GM21515 (cell line): ENCODE measurements around the gene AKR1E2.
A peak's percentile ranks its signal among the peaks of the same experiment; 100 is the strongest.

Source experiments
- ATAC-seq: cut with Tn5 transposase; IDR thresholded peaks from one replicate; pipeline ENCODE4 v1.9.1; 2021; ENCODE audit not compliant: unreplicated experiment

AKR1E2 gene

GRCh38 chr10:4825868-4826791 is at the start of gene AKR1E2:
Gene AKR1E2, plus strand, starts transcription at chr10:4826207. Its CDS starts 118 bp downstream, at chr10:4826325.
- ATAC-seq, result no peak

DNA sequence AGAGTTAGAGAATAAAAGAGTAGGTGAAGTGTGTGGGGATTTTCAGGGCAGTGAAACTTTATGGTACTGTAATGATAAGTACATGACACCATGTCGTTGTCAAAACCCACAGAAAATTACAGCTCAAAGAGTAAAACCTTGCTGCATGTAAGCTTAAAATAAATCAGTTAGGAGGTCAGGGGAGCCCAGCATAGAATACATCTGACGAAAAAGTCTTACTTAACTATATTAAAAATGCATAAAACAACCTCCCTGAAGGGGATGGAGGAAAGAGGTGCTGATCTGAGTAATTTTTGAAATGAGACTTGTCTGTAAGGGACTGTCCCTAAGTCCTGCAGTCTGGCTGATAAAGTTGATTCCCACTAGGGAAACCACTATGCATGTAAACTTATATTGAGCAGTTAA is 49.8 kb upstream of the AKR1E2 start:
- ATAC-seq, result no peak

GRCh38 chr10:4778761-4779160 is 47.2 kb upstream of the AKR1E2 start:
- no peak for ATAC-seq

DNA sequence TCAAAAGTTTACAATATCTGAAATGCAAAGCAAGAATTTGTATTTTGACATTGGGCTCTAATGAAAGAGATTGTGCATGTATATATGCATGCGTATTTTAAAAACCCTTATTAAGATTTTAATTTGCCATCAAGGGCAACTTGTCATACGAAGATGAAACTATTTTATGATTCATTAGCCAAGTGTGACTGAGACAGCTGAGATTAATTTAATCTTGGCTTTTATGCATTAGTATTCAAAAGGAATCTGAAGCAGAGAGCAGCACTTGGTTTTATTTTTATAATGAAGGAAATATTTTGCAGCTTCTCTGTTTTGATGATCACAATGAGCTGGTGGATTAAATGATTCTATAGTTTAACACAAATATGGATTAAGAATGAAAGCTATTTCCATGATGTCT is 45.9 kb upstream of the AKR1E2 start:
- no peak for ATAC-seq

GRCh38 chr10:4780782-4781181 is 45.2 kb upstream of the AKR1E2 start:
- ATAC-seq, result no peak

DNA sequence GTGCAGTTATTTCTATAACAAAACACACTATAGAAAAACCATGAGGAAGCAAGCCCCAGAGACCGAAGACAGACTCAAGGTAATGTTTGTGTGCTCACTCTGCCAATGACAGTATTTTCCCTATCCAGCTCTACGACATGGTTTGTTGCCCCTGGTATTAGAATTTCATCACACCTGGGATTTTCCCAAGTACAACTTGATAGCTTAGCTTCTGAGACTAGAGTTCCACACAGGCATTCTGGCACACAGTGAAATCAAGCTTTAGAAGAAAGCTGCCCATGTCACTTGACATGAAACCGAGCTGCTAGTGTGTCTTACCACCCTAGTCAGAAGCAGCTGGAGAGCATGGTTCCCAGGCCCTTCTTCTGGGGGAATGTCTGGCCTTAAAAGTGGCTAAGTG is 44.1 kb upstream of the AKR1E2 start:
- no peak for ATAC-seq

- no peak for ATAC-seq
These were observed 41.2 kb upstream of the AKR1E2 start for GRCh38 chr10:4784667-4785333.

GRCh38 chr10:4786043-4786839 is 39.8 kb upstream of the AKR1E2 start:
- no peak for ATAC-seq

DNA sequence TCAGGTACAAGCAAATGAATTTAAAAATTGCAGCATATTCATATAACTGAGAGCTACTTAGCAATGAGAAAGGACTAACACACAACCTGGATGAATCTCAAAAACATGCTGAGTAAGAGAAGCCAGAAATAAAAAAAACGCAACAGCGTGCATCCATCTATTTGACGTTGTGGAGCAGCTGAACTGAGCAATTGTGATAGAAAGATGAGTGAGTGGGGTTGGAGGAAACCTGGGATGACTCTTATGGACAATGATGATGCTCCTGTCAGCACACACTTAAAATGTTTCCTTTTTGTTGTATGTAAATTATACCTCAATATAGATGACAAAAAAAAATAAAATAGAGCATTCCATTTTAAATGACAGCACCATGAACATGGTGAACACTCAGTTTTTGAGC is 36.0 kb upstream of the AKR1E2 start:
- no peak for ATAC-seq

GRCh38 chr10:4790922-4791321 is 35.1 kb upstream of the AKR1E2 start:
- no peak for ATAC-seq

- ATAC-seq, result no peak
These were observed 33.6 kb upstream of the AKR1E2 start for GRCh38 chr10:4792381-4792780.

- ATAC-seq, result no peak
These were observed 24.6 kb upstream of the AKR1E2 start for GRCh38 chr10:4801405-4801804.

- ATAC-seq, result no peak
These were observed 23.1 kb upstream of the AKR1E2 start for GRCh38 chr10:4802711-4803487.

DNA sequence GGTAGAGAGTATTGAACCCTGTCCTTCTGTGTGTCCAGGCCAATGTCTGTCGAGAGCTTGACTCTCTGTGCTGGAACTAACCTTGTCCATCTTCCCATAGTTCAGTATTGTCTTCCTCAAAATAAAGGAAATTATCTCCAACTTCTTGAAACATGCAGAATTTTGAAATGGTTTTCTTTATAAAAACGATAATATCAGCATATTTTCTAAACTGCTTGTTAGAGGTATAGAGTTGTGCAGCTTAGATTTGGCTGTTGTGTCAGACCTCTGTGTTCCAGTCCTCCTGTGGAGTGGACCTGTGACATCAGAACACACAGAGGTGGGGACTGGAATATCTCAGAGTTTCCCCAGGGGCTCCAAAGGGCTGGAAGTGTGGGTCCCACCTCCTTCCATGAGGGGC is 22.2 kb upstream of the AKR1E2 start:
- ATAC-seq, result no peak

DNA sequence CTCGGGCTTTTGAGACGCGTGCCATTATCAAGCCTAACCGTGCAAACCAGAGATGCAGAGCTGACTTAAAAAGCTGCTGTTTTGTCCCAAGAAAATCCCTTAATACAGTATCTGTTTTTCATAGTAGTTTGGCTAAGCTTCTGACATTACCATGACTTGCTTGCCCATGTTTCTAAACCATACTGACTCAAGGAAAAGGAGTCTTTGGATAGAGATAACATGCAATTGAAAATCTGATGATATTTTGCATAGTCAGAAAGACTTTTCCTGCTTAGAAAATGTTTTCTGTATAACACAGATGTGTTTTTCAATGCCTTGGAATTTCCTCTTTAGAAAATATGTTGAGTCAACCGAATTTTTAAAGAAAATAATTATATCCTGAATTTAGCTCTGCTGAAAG is 21.5 kb upstream of the AKR1E2 start:
- ATAC-seq, result no peak

GRCh38 chr10:4806534-4806933 is 19.5 kb upstream of the AKR1E2 start:
- ATAC-seq, result no peak

GRCh38 chr10:4807761-4808507 is 18.1 kb upstream of the AKR1E2 start:
- peak; percentile 51 for ATAC-seq

- ATAC-seq, result no peak
These were observed 16.9 kb upstream of the AKR1E2 start for GRCh38 chr10:4809156-4809555.

- no peak for ATAC-seq
These were observed 15.9 kb upstream of the AKR1E2 start for GRCh38 chr10:4810092-4810491.

DNA sequence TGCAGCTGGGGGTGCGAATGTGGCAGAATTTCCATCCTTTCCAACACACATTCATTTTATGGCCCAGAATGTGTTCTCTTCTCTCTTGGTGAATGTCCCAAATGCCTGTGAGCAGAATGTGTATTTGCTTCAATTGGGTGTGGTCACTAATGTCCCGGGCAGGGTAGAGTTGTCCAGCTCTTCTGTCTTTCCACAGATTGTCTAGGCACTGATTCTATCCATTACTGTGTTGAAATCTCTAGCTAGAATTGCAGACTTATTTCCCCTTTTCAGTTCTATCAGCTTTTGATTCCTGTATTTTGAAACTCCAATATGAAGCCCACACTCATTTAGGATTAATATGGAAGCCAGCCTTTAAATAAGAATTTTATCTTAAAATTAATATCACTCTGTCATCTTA is 14.0 kb upstream of the AKR1E2 start:
- no peak for ATAC-seq
